GM18526 (cell line): ENCODE data around the gene MYCL.

Source experiments
- POLR2A ChIP-seq: IDR thresholded peaks from 3 replicates; pipeline ENCODE4 v1.6.1; 2011; ENCODE audit not compliant: insufficient read length; ENCODE audit errors: extremely low read depth

Gene MYCL

DNA sequence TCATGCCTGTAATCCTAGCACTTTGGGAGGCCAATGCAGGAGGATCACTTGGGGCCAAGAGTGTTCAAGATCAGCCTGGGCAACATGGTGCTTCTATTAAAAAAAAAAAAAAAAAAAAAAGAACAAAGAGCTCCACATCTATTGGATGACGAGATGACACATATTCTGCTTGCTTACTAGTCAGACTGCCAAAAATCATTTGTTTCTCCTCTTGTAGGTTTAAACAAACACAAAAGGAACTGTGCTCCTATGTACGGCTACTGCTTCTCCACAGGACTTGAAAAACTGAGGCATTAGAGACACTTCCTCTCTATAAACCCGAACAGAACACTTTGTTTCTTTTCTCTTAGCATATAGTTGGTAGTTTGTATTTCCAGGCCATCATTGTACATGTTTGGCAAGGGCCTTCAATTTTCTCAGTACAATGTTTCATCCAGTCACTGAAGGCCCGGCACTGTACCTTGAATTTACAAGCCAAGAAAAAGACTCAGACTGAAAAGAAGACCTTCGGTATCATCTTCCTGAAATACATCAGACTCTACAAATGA, 24.4 kb downstream of the MYCL start:
- TF ChIP-seq POLR2A: no peak

DNA sequence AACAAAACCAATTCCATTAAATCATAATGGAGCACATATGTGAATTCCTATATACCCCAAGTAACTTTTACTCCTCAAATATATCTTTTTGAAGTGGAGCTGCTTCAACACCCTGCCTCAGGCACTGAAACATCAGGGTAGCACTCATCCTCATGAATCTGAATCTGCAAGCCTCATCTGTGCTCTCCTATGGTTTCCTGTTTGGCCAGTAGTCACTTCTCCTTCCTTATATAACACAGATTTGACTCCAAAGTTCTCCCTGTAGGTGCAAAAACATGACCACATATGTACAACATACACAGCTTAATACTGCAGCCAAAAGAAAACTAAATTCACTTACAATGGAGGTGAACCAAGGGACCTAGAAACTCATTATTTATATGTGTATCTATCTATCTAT, 25.6 kb downstream of the MYCL start:
- TF ChIP-seq POLR2A: no peak

- TF ChIP-seq POLR2A: no peak
Observed at GRCh38 chr1:39872698-39873097, 29.0 kb downstream of the MYCL start.

- TF ChIP-seq POLR2A: no peak
Observed at GRCh38 chr1:39871796-39872195, 29.9 kb downstream of the MYCL start.

DNA sequence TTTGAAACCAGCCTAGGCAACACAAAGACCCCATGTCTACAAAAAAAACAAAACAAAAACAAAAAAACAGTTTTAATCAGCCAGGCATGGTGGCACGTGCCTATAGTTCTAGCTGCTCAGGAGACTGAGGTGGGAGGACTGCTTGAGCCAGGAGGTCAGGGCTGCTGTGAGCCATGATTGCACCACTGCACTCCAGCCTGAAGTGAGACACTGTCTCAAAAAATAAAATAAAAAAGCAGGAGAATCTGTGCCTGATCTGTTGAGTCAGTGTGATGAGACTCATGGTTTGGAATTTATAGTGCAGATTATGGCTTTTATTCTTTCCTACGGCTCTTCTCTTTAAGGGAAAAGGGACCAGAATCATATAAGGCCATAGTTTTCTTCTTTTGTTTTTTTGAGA, 35.0 kb downstream of the MYCL start:
- no peak for TF ChIP-seq POLR2A

DNA sequence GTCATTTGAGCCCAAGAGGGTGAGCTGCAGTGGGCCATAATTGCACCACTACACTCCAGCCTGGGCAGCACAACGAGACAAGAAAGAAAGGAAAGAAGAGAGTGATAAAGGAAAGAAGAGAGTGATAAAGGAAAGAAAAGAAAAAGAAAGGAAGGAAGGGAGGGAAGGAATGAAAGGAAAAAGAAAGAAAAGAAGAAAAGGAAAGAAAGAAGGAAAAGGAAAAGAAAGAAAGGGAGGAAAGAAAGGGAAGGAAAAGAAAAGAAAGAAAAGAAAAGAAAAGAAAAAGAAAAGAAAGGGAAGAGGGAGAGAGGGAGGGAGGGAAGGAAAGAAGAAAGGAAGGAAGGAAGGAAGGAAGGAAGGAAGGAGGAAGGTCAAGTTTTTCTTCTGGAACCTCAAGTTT, 36.0 kb downstream of the MYCL start:
- TF ChIP-seq POLR2A: no peak

GRCh38 chr1:39863177-39863576, 38.5 kb downstream of the MYCL start:
- TF ChIP-seq POLR2A: no peak

DNA sequence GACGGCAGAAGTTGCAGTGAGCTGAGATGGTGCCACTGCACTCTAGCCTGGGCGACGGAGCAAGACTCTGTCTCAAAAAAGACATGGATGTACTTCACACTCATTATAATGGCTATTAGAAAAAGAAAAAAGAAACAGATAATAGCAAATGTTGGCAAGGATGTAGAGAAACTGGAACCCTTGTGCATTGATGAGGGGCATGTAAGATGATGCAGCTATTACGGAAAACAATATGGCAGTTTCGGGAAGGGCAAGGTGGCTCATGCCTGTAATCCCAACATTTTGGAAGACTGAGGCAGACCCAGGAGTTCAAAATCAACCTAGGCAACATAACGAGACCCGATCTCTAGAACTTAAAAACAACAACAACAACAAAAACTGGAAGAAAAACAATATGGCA, 40.7 kb downstream of the MYCL start:
- TF ChIP-seq POLR2A: no peak

DNA sequence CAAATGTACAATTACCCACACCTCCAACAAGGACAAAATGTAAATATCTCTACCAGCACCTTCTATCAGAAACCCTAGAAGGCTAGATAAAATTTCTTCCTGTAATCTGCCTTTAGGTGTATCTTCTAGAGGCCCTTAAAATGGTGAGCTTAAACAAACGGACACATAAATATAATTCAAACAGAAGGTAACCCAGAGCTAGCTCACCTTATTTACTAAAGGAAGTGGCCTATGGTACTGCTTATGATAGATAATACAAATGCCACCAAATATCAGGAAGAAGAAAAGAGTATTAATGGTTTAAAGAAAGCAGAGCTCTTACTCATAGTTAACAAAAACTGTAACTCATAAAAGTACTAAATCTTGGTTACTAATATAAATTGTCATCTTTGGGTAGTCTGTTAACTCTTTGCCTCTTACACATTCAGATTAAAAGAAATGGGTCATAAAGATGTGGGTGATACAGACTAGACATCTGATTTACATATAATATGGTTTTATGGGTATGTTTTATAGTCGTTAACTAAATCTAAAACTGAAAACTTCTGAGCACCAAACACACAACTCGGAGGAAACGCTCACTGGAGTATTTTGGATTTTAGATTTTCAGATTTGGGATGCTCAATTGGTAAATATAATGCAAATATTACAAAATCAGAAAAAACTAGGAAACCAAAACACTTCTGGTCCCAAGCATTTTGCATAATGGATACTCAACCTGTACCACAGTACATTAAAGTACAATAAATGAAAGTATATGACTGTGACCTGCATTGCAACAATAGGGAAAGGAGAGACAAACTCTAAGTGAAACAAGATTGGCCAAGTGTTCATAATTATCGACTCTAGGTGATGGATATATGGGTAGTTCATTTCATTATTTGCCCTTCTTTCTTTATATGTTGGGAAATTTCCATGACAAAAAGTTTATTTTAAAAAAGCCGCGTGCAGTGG, 41.6 kb downstream of the MYCL start:
- no peak for TF ChIP-seq POLR2A

- no peak for TF ChIP-seq POLR2A
Observed at GRCh38 chr1:39858315-39858714, 43.4 kb downstream of the MYCL start.

GRCh38 chr1:39857126-39857878, 44.4 kb downstream of the MYCL start:
- no peak for TF ChIP-seq POLR2A

GRCh38 chr1:39854738-39855137, 47.0 kb downstream of the MYCL start:
- no peak for TF ChIP-seq POLR2A

GRCh38 chr1:39854314-39854713, 47.4 kb downstream of the MYCL start:
- no peak for TF ChIP-seq POLR2A

GRCh38 chr1:39852876-39853275, 48.8 kb downstream of the MYCL start:
- TF ChIP-seq POLR2A: no peak

GRCh38 chr1:39852214-39852791, 49.4 kb downstream of the MYCL start:
- TF ChIP-seq POLR2A: no peak

- no peak for TF ChIP-seq POLR2A
Observed at GRCh38 chr1:39850606-39851216, 51.0 kb downstream of the MYCL start.

GRCh38 chr1:39849203-39849602, 52.5 kb downstream of the MYCL start:
- TF ChIP-seq POLR2A: no peak
